ENCODE data around the gene LRRC8D. TPM values are rescaled to one million over a fixed set of nuclear protein-coding genes. Genes with fewer than 3 reads are reported as not detected.

Gene LRRC8D
- total and polyA plus RNA-seq, 9 of the 15 experiments (the other 6 are each of a cell fraction or from before 2014, with no cell fraction given), result 3.4 to 53.9 (median 15.9) TPM

- TF ChIP-seq XRCC4 (IDR thresholded peaks at IDR 0.05; ENCODE audit: extremely low read depth, insufficient read depth, insufficient read length) (no peak), GTF2E2 (tag; IDR thresholded peaks at IDR 0.05) (no peak), ZNF384 (IDR thresholded peaks at IDR 0.05; ENCODE audit: low read depth, low read length) (no peak), NFE2L1 (tag; IDR thresholded peaks at IDR 0.05; ENCODE audit: borderline replicate concordance, low read depth) (no peak)
Observed at GRCh38 chr1:89806616-89807015, 14.2 kb upstream of the LRRC8D start (continued).

- in situ Hi-C loops (cut with MboI), result loop anchor here (5.0 kb wide), 2 partner anchors 145 to 180 kb away; no protein-coding TSS in a partner anchor
- Histone ChIP-seq H3K4me2 (ENCODE audit: insufficient read depth, low read length) (no peak overlapping the region), H3K4me1 (replicated peaks in 1 of 2; ENCODE audit: control insufficient read depth in 2 of 2, insufficient read depth in 2 of 2, low read length in 2 of 2) (peaks cover 4 to 18% of the 10 kb centered on the region in 2 experiments; a peak in 3 of 5 replicates), H3K36me3 (ENCODE audit: control insufficient read depth, insufficient read depth, low read length) (no peaks in the 10 kb centered on the region), H3K9me3 (replicated peaks; ENCODE audit: control insufficient read depth, insufficient read depth, low read depth, low read length) (no peaks in the 10 kb centered on the region), H3K27me3 (ENCODE audit: control insufficient read depth in 2 of 2, insufficient read depth in 2 of 2, low read length in 2 of 2) (no peaks in the 10 kb centered on the region), H3K9ac (ENCODE audit: insufficient read depth in 1 of 2, low read depth in 2 of 2, low read length in 2 of 2) (no peak overlapping the region), H3K79me2 (ENCODE audit: control insufficient read depth, insufficient read depth, low read length) (no peaks in the 10 kb centered on the region), H2AFZ (ENCODE audit: low read depth, low read length) (no peak overlapping the region), H4K20me1 (replicated peaks; ENCODE audit: control insufficient read depth, insufficient read depth, low read length) (no peaks in the 10 kb centered on the region), H3K9me1 (ENCODE audit: control insufficient read depth, insufficient read depth, low read length) (no peaks in the 10 kb centered on the region), H3K4me3 (no peak overlapping the region), H3K27ac (ENCODE audit: extremely low read depth, low read depth, low read length) (no peak overlapping the region)
- ChIA-PET CTCF (ENCODE audit: low intra/inter-chr PET ratio) (no interaction called here), POLR2A (interaction anchor here (0.5 to 3.1 kb wide), 3 partner anchors 14 to 69 kb away, joined by 3 to 22 read pairs (median 3); partner anchors contain the start of gene LRRC8D)
- TF ChIP-seq ZNF316 (IDR thresholded peaks at IDR 0.05) (peak; percentile 24; the same call in 1 of the 2 replicates), STAG1 (CRISPR knock-in tag; IDR thresholded peaks at IDR 0.05; ENCODE audit: borderline replicate concordance) (no peak), HES1 (IDR thresholded peaks at IDR 0.05; ENCODE audit: low read depth) (no peak), BCOR (IDR thresholded peaks at IDR 0.05) (0 out of 2 replicates have a peak, but pooled peaks have one; percentile 19), ZNF217 (CRISPR knock-in tag; IDR thresholded peaks at IDR 0.05) (no peak), RBM25 (IDR thresholded peaks at IDR 0.05; ENCODE audit: low read depth, low read length, severe bottlenecking) (peak; percentile 57), MAFG (tag; conservative IDR thresholded peaks at IDR 0.05) (peak; percentile 29; the same call in 1 of the 2 replicates), ZBTB34 (CRISPR knock-in tag; IDR thresholded peaks at IDR 0.05) (no peak), NFE2 (IDR thresholded peaks at IDR 0.05; ENCODE audit: low read depth) (peak; percentile 58), NBN (IDR thresholded peaks at IDR 0.05; ENCODE audit: low read depth) (no peak), C11orf30 (IDR thresholded peaks at IDR 0.05; ENCODE audit: low read depth) (peak; percentile 27; the same call in 1 of the 2 replicates)
- intact Hi-C loops (cut with micrococcal nuclease), result no loop called here
- DNase-seq (ENCODE audit: extremely low read depth in 1 of 4, low spot score in 3 of 4) (no peak), FAIRE-seq (no peak), ATAC-seq (no peak)
- BruUV-seq (replicated peaks), result no TSS peak
- 43% methylated on average over 2 of the region's 2 CpGs for WGBS (ENCODE audit: insufficient coverage, low coverage, missing lambda C conversion rate)
Observed at GRCh38 chr1:89807503-89807902, 13.3 kb upstream of the LRRC8D start.
